ENCODE measurements around the gene CLDN6. TPM values are rescaled to one million over a fixed set of nuclear protein-coding genes. Genes with fewer than 3 reads are reported as not detected.

The CLDN6 gene
- total RNA-seq, 1 experiment from 2014 or later: 0.21 TPM

DNA sequence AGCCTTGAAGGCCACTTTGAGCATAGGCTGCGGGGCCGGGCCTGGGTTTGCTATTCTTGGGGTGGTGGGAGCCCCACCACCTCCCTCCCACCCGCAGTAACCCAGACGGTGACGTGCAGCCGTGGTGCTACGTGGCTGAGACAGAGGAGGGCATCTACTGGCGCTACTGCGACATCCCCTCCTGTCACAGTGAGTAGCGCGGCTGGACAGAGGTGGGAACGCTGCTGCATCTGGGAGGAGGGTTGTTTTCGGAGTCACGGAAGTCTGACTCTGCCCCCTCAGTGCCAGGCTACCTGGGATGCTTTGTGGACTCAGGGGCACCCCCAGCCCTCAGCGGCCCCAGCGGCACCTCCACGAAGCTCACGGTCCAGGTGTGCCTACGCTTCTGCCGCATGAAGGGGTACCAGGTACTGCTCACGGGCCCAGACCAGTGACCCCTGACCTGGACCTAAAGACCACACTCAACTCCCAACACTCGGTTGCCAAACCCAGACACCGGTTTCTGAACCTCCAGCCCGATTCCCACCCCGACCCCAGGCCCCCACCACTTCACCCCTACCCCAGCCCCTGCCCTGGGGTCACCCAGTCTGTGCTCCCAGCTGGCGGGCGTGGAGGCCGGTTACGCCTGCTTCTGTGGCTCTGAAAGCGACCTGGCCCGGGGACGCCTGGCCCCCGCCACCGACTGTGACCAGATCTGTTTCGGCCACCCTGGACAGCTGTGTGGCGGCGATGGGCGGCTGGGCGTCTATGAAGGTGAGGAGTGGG lies 51.8 kb downstream of the CLDN6 start:
- CTCF ChIA-PET: interaction anchor here (0.7 kb wide), 1 partner anchor 14 kb away, joined by 3 read pairs; no protein-coding TSS in a partner anchor
- Histone ChIP-seq H3K36me3 (ENCODE audit: insufficient read depth, low read length, poor library complexity, severe bottlenecking) (no peaks in the 10 kb centered on the region), H3K27ac (ENCODE audit: low read depth, low read length, poor library complexity, severe bottlenecking) (no peak overlapping the region), H3K4me3 (ENCODE audit: low read depth, low read length, poor library complexity, severe bottlenecking) (no peak overlapping the region), H3K9me3 (ENCODE audit: low read depth, low read length, poor library complexity, severe bottlenecking) (no peaks in the 10 kb centered on the region), H3K4me1 (ENCODE audit: insufficient read depth, low read length, poor library complexity, severe bottlenecking) (peaks cover 29% of the 10 kb centered on the region), H3K27me3 (replicated peaks; ENCODE audit: insufficient read depth, low read depth, low read length, poor library complexity) (no peaks in the 10 kb centered on the region)
- no peak for DNase-seq (ENCODE audit: low spot score)
- intact Hi-C loops (cut with micrococcal nuclease; ENCODE audit: unreplicated experiment): no loop called here
- BruUV-seq (replicated peaks): no TSS peak
- POLR2A ChIA-PET (ENCODE audit: low non-redundant PET): no interaction called here
- TF ChIP-seq, protein P1, sequence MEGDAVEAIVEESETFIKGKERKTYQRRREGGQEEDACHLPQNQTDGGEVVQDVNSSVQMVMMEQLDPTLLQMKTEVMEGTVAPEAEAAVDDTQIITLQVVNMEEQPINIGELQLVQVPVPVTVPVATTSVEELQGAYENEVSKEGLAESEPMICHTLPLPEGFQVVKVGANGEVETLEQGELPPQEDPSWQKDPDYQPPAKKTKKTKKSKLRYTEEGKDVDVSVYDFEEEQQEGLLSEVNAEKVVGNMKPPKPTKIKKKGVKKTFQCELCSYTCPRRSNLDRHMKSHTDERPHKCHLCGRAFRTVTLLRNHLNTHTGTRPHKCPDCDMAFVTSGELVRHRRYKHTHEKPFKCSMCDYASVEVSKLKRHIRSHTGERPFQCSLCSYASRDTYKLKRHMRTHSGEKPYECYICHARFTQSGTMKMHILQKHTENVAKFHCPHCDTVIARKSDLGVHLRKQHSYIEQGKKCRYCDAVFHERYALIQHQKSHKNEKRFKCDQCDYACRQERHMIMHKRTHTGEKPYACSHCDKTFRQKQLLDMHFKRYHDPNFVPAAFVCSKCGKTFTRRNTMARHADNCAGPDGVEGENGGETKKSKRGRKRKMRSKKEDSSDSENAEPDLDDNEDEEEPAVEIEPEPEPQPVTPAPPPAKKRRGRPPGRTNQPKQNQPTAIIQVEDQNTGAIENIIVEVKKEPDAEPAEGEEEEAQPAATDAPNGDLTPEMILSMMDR (conservative IDR thresholded peaks at IDR 0.05; ENCODE audit: low read depth, low read length): no peak
- TF ChIP-seq EZH2 (IDR thresholded peaks at IDR 0.05; ENCODE audit: borderline replicate concordance, low read depth, low read length, poor library complexity, severe bottlenecking): no peak

Other genes starting within 250 kb of the CLDN6 start
- gene ELOB, start 240.9 kb downstream of the CLDN6 start, total RNA-seq (2021): 188 and 206 TPM in 2 replicates
- gene PRSS33, start 230.6 kb downstream of the CLDN6 start, total RNA-seq (2021): not detected in 2 replicates
- gene PRSS41, start 219.7 kb downstream of the CLDN6 start, total RNA-seq (2021): not detected in 2 replicates
- not detected in 2 replicates for gene PRSS21, start 200.9 kb downstream of the CLDN6 start, total RNA-seq (2021)
- gene ZG16B, start 187.9 kb downstream of the CLDN6 start, total RNA-seq (2021): not detected in 2 replicates
- not detected in 2 replicates for gene PRSS22, start 160.0 kb downstream of the CLDN6 start, total RNA-seq (2021)
- 23.9 and 28.5 TPM in 2 replicates for gene FLYWCH2, start 135.0 kb downstream of the CLDN6 start, total RNA-seq (2021)
- gene FLYWCH1, start 106.3 kb downstream of the CLDN6 start, total RNA-seq (2021): 46.8 and 47.0 TPM in 2 replicates
- gene KREMEN2, start 53.9 kb downstream of the CLDN6 start, total RNA-seq (2021): 0.49 and 1.6 TPM in 2 replicates
- 46.5 and 49.7 TPM in 2 replicates for gene PAQR4, start 48.8 kb downstream of the CLDN6 start, total RNA-seq (2021)
- 120 and 128 TPM in 2 replicates for gene PKMYT1, start 37.7 kb downstream of the CLDN6 start, total RNA-seq (2021)
- not detected in 2 replicates for gene CLDN9, start 5.3 kb downstream of the CLDN6 start, total RNA-seq (2021)
- gene TNFRSF12A, start 2.2 kb upstream of the CLDN6 start, total RNA-seq (2021): 23.7 and 39.5 TPM in 2 replicates
- gene HCFC1R1, start 5.8 kb upstream of the CLDN6 start, total RNA-seq (2021): 46.6 and 51.4 TPM in 2 replicates
- 52.5 and 59.3 TPM in 2 replicates for gene THOC6, start 5.9 kb upstream of the CLDN6 start, total RNA-seq (2021)
- not detected in 2 replicates for gene BICDL2, start 18.8 kb upstream of the CLDN6 start, total RNA-seq (2021)
- 0.80 and 1.3 TPM in 2 replicates for gene MMP25, start 28.4 kb upstream of the CLDN6 start, total RNA-seq (2021)
- 4.5 and 7.7 TPM in 2 replicates for gene IL32, start 47.5 kb upstream of the CLDN6 start, total RNA-seq (2021)
- gene ZSCAN10, start 81.1 kb upstream of the CLDN6 start, total RNA-seq (2021): not detected in 2 replicates
- 16.8 and 19.0 TPM in 2 replicates for gene ZNF205, start 94.4 kb upstream of the CLDN6 start, total RNA-seq (2021)
- 16.0 and 16.1 TPM in 2 replicates for gene ZNF213, start 116.8 kb upstream of the CLDN6 start, total RNA-seq (2021)
- gene OR1F1, start 170.0 kb upstream of the CLDN6 start, total RNA-seq (2021): not detected in 2 replicates
- 10.8 and 13.0 TPM in 2 replicates for gene ZNF200, start 217.0 kb upstream of the CLDN6 start, total RNA-seq (2021)
- gene MEFV, start 238.4 kb upstream of the CLDN6 start, total RNA-seq (2021): not detected in 2 replicates